H1 (cell line): Measurements from ENCODE around the gene RASL11B. TPM values are rescaled to one million over a fixed set of nuclear protein-coding genes. Genes with fewer than 3 reads are reported as not detected.

Source experiments
- RXRA ChIP-seq: IDR thresholded peaks from 2 replicates; pipeline ENCODE4 v1.6.1; 2011; ENCODE audit warnings: low read depth, mild to moderate bottlenecking, low read length, moderate library complexity; ENCODE audit not compliant: insufficient read depth
- SIN3A ChIP-seq, 2 experiments: IDR thresholded peaks in 1 of 2; conservative IDR thresholded peaks in 1 of 2; 2 replicates each; pipeline ENCODE4 v1.6.1; 2011 to 2012; ENCODE audit warnings: low read length in 2 of 2, improper control_type of control experiment in 1 of 2, low read depth in 1 of 2, mild to moderate bottlenecking in 1 of 2
- TAF1 ChIP-seq: IDR thresholded peaks from 2 replicates; pipeline ENCODE4 v1.6.1; 2011; ENCODE audit warnings: mild to moderate bottlenecking, low read depth, low read length
- TAF7 ChIP-seq: optimal IDR thresholded peaks from 2 replicates; pipeline ENCODE3; 2011; ENCODE audit warnings: low read depth, mild to moderate bottlenecking, inconsistent platforms, low read length, moderate library complexity, borderline replicate concordance
- TEAD4 ChIP-seq: IDR thresholded peaks from 2 replicates; pipeline ENCODE4 v1.6.1; 2012; ENCODE audit warnings: low read depth, low read length, inconsistent platforms, mixed read lengths
- polyA plus RNA-seq, 7 experiments: library from polyadenylated mRNA; depleted of rRNA in 3 of 7; stranded (reverse) in 5 of 7; unstranded in 2 of 7; fragments of >200 nt in 5 of 7; fragments of 200-250 nt in 2 of 7; gene quantifications; 1 replicate in 5 of 7; 2 replicates in 1 of 7; 4 replicates in 1 of 7; pipeline versions ENCODE4 v1.2.1 to v1.2.3, GENCODE V29; 2011 to 2013; ENCODE audit warnings: missing spikeins in 2 of 7, mixed read lengths in 2 of 7
- total RNA-seq: library from RNA; stranded (reverse); fragmentation: NEBNext Ultra II Directional; extraction: Animal tissue kit (Norgen Biotek cat#: 25700); gene quantifications from 2 replicates; pipeline ENCODE4 v1.2.1, GENCODE V29; 2021
- TF ChIP-seq, protein P1 (sequence below): fragments of 300-600 bp; sonication (generic); IDR thresholded peaks from 2 replicates; pipeline ENCODE4 v1.7.1; 2012; ENCODE audit warnings: low read length, moderate library complexity, mild to moderate bottlenecking, inconsistent platforms; ENCODE audit not compliant: insufficient replicate concordance
- TF ChIP-seq, protein P2 (sequence below): IDR thresholded peaks from 2 replicates; pipeline ENCODE4 v1.6.1; 2012; ENCODE audit warnings: low read length, inconsistent platforms
- TF ChIP-seq, protein P3 (sequence below): IDR thresholded peaks from 2 replicates; pipeline ENCODE4 v1.6.1; 2011; ENCODE audit warnings: low read length, improper control_type of control experiment

Gene RASL11B
- total and polyA plus RNA-seq, 2 of the 8 experiments (the other 6 are each of a cell fraction or from before 2014, with no cell fraction given): 49.8 to 75.5 TPM

- TF ChIP-seq, protein P1, sequence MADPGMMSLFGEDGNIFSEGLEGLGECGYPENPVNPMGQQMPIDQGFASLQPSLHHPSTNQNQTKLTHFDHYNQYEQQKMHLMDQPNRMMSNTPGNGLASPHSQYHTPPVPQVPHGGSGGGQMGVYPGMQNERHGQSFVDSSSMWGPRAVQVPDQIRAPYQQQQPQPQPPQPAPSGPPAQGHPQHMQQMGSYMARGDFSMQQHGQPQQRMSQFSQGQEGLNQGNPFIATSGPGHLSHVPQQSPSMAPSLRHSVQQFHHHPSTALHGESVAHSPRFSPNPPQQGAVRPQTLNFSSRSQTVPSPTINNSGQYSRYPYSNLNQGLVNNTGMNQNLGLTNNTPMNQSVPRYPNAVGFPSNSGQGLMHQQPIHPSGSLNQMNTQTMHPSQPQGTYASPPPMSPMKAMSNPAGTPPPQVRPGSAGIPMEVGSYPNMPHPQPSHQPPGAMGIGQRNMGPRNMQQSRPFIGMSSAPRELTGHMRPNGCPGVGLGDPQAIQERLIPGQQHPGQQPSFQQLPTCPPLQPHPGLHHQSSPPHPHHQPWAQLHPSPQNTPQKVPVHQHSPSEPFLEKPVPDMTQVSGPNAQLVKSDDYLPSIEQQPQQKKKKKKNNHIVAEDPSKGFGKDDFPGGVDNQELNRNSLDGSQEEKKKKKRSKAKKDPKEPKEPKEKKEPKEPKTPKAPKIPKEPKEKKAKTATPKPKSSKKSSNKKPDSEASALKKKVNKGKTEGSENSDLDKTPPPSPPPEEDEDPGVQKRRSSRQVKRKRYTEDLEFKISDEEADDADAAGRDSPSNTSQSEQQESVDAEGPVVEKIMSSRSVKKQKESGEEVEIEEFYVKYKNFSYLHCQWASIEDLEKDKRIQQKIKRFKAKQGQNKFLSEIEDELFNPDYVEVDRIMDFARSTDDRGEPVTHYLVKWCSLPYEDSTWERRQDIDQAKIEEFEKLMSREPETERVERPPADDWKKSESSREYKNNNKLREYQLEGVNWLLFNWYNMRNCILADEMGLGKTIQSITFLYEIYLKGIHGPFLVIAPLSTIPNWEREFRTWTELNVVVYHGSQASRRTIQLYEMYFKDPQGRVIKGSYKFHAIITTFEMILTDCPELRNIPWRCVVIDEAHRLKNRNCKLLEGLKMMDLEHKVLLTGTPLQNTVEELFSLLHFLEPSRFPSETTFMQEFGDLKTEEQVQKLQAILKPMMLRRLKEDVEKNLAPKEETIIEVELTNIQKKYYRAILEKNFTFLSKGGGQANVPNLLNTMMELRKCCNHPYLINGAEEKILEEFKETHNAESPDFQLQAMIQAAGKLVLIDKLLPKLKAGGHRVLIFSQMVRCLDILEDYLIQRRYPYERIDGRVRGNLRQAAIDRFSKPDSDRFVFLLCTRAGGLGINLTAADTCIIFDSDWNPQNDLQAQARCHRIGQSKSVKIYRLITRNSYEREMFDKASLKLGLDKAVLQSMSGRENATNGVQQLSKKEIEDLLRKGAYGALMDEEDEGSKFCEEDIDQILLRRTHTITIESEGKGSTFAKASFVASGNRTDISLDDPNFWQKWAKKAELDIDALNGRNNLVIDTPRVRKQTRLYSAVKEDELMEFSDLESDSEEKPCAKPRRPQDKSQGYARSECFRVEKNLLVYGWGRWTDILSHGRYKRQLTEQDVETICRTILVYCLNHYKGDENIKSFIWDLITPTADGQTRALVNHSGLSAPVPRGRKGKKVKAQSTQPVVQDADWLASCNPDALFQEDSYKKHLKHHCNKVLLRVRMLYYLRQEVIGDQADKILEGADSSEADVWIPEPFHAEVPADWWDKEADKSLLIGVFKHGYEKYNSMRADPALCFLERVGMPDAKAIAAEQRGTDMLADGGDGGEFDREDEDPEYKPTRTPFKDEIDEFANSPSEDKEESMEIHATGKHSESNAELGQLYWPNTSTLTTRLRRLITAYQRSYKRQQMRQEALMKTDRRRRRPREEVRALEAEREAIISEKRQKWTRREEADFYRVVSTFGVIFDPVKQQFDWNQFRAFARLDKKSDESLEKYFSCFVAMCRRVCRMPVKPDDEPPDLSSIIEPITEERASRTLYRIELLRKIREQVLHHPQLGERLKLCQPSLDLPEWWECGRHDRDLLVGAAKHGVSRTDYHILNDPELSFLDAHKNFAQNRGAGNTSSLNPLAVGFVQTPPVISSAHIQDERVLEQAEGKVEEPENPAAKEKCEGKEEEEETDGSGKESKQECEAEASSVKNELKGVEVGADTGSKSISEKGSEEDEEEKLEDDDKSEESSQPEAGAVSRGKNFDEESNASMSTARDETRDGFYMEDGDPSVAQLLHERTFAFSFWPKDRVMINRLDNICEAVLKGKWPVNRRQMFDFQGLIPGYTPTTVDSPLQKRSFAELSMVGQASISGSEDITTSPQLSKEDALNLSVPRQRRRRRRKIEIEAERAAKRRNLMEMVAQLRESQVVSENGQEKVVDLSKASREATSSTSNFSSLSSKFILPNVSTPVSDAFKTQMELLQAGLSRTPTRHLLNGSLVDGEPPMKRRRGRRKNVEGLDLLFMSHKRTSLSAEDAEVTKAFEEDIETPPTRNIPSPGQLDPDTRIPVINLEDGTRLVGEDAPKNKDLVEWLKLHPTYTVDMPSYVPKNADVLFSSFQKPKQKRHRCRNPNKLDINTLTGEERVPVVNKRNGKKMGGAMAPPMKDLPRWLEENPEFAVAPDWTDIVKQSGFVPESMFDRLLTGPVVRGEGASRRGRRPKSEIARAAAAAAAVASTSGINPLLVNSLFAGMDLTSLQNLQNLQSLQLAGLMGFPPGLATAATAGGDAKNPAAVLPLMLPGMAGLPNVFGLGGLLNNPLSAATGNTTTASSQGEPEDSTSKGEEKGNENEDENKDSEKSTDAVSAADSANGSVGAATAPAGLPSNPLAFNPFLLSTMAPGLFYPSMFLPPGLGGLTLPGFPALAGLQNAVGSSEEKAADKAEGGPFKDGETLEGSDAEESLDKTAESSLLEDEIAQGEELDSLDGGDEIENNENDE: no peak
- TF ChIP-seq TEAD4 (no peak), RXRA (no peak), SIN3A (conservative IDR thresholded peaks at IDR 0.05 in 1 of 2, IDR thresholded peaks at IDR 0.05 in 1 of 2; ENCODE audit: low read depth in 1 of 2, low read length in 2 of 2) (no peak), TAF1 (no peak), TAF7 (no peak)
- TF ChIP-seq, protein P2, sequence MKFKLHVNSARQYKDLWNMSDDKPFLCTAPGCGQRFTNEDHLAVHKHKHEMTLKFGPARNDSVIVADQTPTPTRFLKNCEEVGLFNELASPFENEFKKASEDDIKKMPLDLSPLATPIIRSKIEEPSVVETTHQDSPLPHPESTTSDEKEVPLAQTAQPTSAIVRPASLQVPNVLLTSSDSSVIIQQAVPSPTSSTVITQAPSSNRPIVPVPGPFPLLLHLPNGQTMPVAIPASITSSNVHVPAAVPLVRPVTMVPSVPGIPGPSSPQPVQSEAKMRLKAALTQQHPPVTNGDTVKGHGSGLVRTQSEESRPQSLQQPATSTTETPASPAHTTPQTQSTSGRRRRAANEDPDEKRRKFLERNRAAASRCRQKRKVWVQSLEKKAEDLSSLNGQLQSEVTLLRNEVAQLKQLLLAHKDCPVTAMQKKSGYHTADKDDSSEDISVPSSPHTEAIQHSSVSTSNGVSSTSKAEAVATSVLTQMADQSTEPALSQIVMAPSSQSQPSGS: no peak
- TF ChIP-seq, protein P3, sequence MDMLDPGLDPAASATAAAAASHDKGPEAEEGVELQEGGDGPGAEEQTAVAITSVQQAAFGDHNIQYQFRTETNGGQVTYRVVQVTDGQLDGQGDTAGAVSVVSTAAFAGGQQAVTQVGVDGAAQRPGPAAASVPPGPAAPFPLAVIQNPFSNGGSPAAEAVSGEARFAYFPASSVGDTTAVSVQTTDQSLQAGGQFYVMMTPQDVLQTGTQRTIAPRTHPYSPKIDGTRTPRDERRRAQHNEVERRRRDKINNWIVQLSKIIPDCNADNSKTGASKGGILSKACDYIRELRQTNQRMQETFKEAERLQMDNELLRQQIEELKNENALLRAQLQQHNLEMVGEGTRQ: no peak
These were observed 18.9 kb downstream of the RASL11B start (continued) for GRCh38 chr4:52880994-52881393.
